Fibroblast of lung (primary cell): ENCODE results near the gene ARHGAP42. TPM values are rescaled to one million over a fixed set of nuclear protein-coding genes. Genes with fewer than 3 reads are reported as not detected.

ENCODE experiments used
- DNase-seq, 2 donors: peaks; one replicate each; pipeline versions ENCODE4 v3.0.0 to v3.0.0-alpha.2; 2010; ENCODE audit warnings: low read depth in 2 of 2
- H2AFZ ChIP-seq: 2 replicates; pipeline ENCODE4 v1.5.1; 2012; ENCODE audit warnings: low read length, control low read depth, inconsistent platforms
- H3K27ac ChIP-seq: 2 replicates; pipeline ENCODE4 v1.5.1; 2011; ENCODE audit warnings: low read length, control low read depth; ENCODE audit not compliant: insufficient read depth
- H3K27me3 ChIP-seq: 2 replicates; pipeline ENCODE4 v1.5.1; 2011; ENCODE audit warnings: mild to moderate bottlenecking, low read length; ENCODE audit not compliant: control insufficient read depth, insufficient read depth
- H3K36me3 ChIP-seq: 2 replicates; pipeline ENCODE4 v1.5.1; 2011; ENCODE audit warnings: low read length; ENCODE audit not compliant: control insufficient read depth, insufficient read depth
- H3K4me1 ChIP-seq: 2 replicates; pipeline ENCODE4 v1.5.1; 2011; ENCODE audit warnings: low read length; ENCODE audit not compliant: control insufficient read depth, insufficient read depth; ENCODE audit errors: extremely low read depth
- H3K4me2 ChIP-seq: 2 replicates; pipeline ENCODE4 v1.5.1; 2011; ENCODE audit warnings: low read length, control low read depth; ENCODE audit not compliant: insufficient read depth; ENCODE audit errors: extremely low read depth
- H3K4me3 ChIP-seq, 4 experiments: fragments of 200-600 bp in 1 of 4; sonication (generic) in 1 of 4; replicated peaks in 1 of 4; 2 replicates each; pipeline ENCODE4 v1.5.1; 2011 to 2016; ENCODE audit warnings: low read length in 4 of 4, low read depth in 3 of 4, mild to moderate bottlenecking in 3 of 4, control low read depth in 2 of 4, inconsistent platforms in 1 of 4, mixed read lengths in 1 of 4; ENCODE audit not compliant: insufficient read depth in 1 of 4; ENCODE audit errors: control extremely low read depth in 1 of 4
- H3K79me2 ChIP-seq: 2 replicates; pipeline ENCODE4 v1.5.1; 2012; ENCODE audit warnings: mild to moderate bottlenecking, low read length, inconsistent platforms; ENCODE audit not compliant: control insufficient read depth, insufficient read depth
- H3K9ac ChIP-seq: 2 replicates; pipeline ENCODE4 v1.5.1; 2011; ENCODE audit warnings: mild to moderate bottlenecking, low read length, control low read depth; ENCODE audit not compliant: insufficient read depth
- H3K9me3 ChIP-seq: 2 replicates; pipeline ENCODE4 v1.5.1; 2012; ENCODE audit warnings: low read depth, low read length; ENCODE audit not compliant: control insufficient read depth, insufficient read depth
- H4K20me1 ChIP-seq: 2 replicates; pipeline ENCODE4 v1.5.1; 2011; ENCODE audit warnings: low read length; ENCODE audit not compliant: control insufficient read depth, insufficient read depth; ENCODE audit errors: extremely low read depth
- CTCF ChIP-seq, 2 donors: IDR thresholded peaks in 1 of 2; conservative IDR thresholded peaks in 1 of 2; 1 replicate in 1 of 2; 2 replicates in 1 of 2; pipeline ENCODE4 v1.5.1; 2011 to 2012; ENCODE audit warnings: low read length in 2 of 2, control low read depth in 1 of 2, inconsistent platforms in 1 of 2, low read depth in 1 of 2, mild to moderate bottlenecking in 1 of 2
- EZH2 ChIP-seq: IDR thresholded peaks from 2 replicates; pipeline ENCODE4 v1.5.1; 2012; ENCODE audit warnings: low read length, control low read depth, mild to moderate bottlenecking; ENCODE audit errors: missing control alignments
- polyA plus RNA-seq, 2 donors: library from polyadenylated mRNA; depleted of rRNA in 1 of 2; stranded (reverse) in 1 of 2; unstranded in 1 of 2; fragments of >200 nt; gene quantifications; 2 replicates each; pipeline ENCODE4 v1.2.1, GENCODE V29; 2011 to 2012; ENCODE audit warnings: missing spikeins in 1 of 2
- total RNA-seq: library from RNA; depleted of rRNA; stranded (reverse); fragments of >200 nt; gene quantifications from 2 replicates; pipeline ENCODE4 v1.2.1, GENCODE V29; 2014

ARHGAP42 gene
- total and polyA plus RNA-seq, 2 donors (not counting 1 experiment from before 2014, with no cell fraction given) = 8.0 to 13.4 TPM

GRCh38 chr11:100940111-100940510, 253.0 kb downstream of the ARHGAP42 start:
- H3K79me2 ChIP-seq = no peaks in the 10 kb centered on the region
- no peak overlapping the region for H2AFZ ChIP-seq
- H4K20me1 ChIP-seq = no peaks in the 10 kb centered on the region
- no peak overlapping the region for H3K4me2 ChIP-seq
- no peak for DNase-seq
- TF ChIP-seq CTCF (conservative IDR thresholded peaks at IDR 0.05 in 1 of 2, IDR thresholded peaks at IDR 0.05 in 1 of 2; ENCODE audit: low read depth in 1 of 2, low read length in 2 of 2) = no peak
- no peak for TF ChIP-seq EZH2
- H3K27me3 ChIP-seq = no peaks in the 10 kb centered on the region
- no peaks in the 10 kb centered on the region for H3K4me1 ChIP-seq
- no peak overlapping the region for H3K4me3 ChIP-seq
- no peak overlapping the region for H3K27ac ChIP-seq
- no peaks in the 10 kb centered on the region for H3K9me3 ChIP-seq
- no peak overlapping the region for H3K9ac ChIP-seq
- no peaks in the 10 kb centered on the region for H3K36me3 ChIP-seq

GRCh38 chr11:100941033-100941432, 253.9 kb downstream of the ARHGAP42 start:
- Histone ChIP-seq H3K4me2 (no peak overlapping the region), H3K27me3 (no peaks in the 10 kb centered on the region), H3K4me3 (no peak overlapping the region), H3K27ac (no peak overlapping the region), H2AFZ (no peak overlapping the region), H3K79me2 (no peaks in the 10 kb centered on the region), H3K9me3 (no peaks in the 10 kb centered on the region), H4K20me1 (no peaks in the 10 kb centered on the region), H3K9ac (no peak overlapping the region), H3K36me3 (no peaks in the 10 kb centered on the region), H3K4me1 (no peaks in the 10 kb centered on the region)
- no peak for TF ChIP-seq CTCF (conservative IDR thresholded peaks at IDR 0.05 in 1 of 2, IDR thresholded peaks at IDR 0.05 in 1 of 2; ENCODE audit: low read depth in 1 of 2, low read length in 2 of 2)
- no peak for TF ChIP-seq EZH2
- DNase-seq = no peak

- Histone ChIP-seq H3K4me2 (no peak overlapping the region), H3K27me3 (no peaks in the 10 kb centered on the region), H3K36me3 (no peaks in the 10 kb centered on the region), H2AFZ (no peak overlapping the region), H3K4me1 (no peaks in the 10 kb centered on the region), H3K9me3 (no peaks in the 10 kb centered on the region), H3K4me3 (no peak overlapping the region), H3K27ac (no peak overlapping the region), H3K9ac (no peak overlapping the region), H4K20me1 (no peaks in the 10 kb centered on the region), H3K79me2 (no peaks in the 10 kb centered on the region)
- TF ChIP-seq CTCF (conservative IDR thresholded peaks at IDR 0.05 in 1 of 2, IDR thresholded peaks at IDR 0.05 in 1 of 2; ENCODE audit: low read depth in 1 of 2, low read length in 2 of 2) (no peak), EZH2 (no peak)
- DNase-seq = peak; percentile 23 to 64
Observed at GRCh38 chr11:100942016-100942415, 254.9 kb downstream of the ARHGAP42 start.
